Choroid plexus epithelial cell (primary cell): ENCODE measurements around the gene RFXANK.

Source experiments
- DNase-seq: peaks from one replicate; pipeline ENCODE4 v3.0.0-alpha.2; 2010; ENCODE audit warnings: low read depth
- H3K4me3 ChIP-seq: 2 replicates; pipeline ENCODE4 v1.5.1; 2011; ENCODE audit warnings: low read depth, mild to moderate bottlenecking, control low read depth, low read length, moderate library complexity
- CTCF ChIP-seq: conservative IDR thresholded peaks from 2 replicates; pipeline ENCODE4 v1.5.1; 2011; ENCODE audit warnings: low read depth, mild to moderate bottlenecking, control low read depth, inconsistent platforms, low read length, moderate library complexity

The RFXANK gene

GRCh38 chr19:19207637-19208572 is 15.8 kb downstream of the RFXANK start:
- DNase-seq: no peak
- no peak for TF ChIP-seq CTCF
- no peak overlapping the region for H3K4me3 ChIP-seq

GRCh38 chr19:19209372-19209771 is 17.3 kb downstream of the RFXANK start:
- no peak for TF ChIP-seq CTCF
- DNase-seq: no peak
- no peak overlapping the region for H3K4me3 ChIP-seq

GRCh38 chr19:19211499-19212420 is 19.7 kb downstream of the RFXANK start, which contains the start of gene NCAN:
TSS of gene NCAN (plus strand) at chr19:19211958. CDS start at chr19:19216954, 4,996 bp downstream.
- no peak within 1 kb of the TSS for H3K4me3 ChIP-seq
- DNase-seq: no peak
- TF ChIP-seq CTCF: no peak

- TF ChIP-seq CTCF: no peak
- DNase-seq: no peak
- H3K4me3 ChIP-seq: no peak overlapping the region
These were observed 20.9 kb downstream of the RFXANK start for GRCh38 chr19:19212916-19213315.

GRCh38 chr19:19213426-19214158 is 21.5 kb downstream of the RFXANK start:
- no peak overlapping the region for H3K4me3 ChIP-seq
- no peak for TF ChIP-seq CTCF
- DNase-seq: no peak

GRCh38 chr19:19214159-19214490 is 22.1 kb downstream of the RFXANK start:
- TF ChIP-seq CTCF: no peak
- DNase-seq: no peak
- H3K4me3 ChIP-seq: no peak overlapping the region
